Measurements from ENCODE around the gene PRMT1.

DNA sequence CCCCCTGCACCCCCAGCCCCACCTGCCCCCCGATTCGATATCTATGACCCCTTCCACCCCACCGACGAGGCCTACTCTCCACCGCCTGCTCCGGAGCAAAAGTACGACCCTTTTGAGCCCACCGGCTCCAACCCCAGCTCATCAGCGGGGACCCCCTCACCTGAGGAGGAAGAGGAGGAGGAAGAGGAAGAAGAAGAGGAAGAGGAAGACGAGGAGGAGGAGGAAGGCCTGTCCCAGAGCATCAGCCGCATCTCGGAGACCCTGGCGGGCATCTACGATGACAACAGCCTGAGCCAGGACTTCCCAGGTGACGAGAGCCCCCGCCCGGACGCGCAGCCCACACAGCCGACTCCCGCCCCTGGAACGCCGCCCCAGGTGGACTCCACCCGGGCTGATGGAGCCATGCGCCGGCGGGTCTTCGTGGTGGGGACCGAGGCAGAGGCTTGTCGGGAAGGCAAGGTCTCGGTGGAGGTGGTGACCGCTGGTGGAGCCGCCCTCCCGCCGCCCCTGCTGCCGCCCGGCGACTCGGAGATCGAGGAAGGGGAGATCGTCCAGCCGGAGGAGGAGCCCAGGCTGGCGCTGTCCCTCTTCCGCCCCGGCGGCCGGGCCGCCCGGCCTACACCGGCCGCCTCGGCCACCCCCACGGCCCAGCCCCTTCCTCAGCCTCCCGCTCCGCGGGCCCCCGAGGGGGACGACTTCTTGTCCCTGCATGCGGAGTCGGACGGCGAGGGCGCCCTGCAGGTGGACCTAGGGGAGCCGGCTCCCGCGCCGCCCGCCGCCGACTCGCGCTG, 25.8 kb upstream of the PRMT1 start:
- TF ChIP-seq, protein P1, sequence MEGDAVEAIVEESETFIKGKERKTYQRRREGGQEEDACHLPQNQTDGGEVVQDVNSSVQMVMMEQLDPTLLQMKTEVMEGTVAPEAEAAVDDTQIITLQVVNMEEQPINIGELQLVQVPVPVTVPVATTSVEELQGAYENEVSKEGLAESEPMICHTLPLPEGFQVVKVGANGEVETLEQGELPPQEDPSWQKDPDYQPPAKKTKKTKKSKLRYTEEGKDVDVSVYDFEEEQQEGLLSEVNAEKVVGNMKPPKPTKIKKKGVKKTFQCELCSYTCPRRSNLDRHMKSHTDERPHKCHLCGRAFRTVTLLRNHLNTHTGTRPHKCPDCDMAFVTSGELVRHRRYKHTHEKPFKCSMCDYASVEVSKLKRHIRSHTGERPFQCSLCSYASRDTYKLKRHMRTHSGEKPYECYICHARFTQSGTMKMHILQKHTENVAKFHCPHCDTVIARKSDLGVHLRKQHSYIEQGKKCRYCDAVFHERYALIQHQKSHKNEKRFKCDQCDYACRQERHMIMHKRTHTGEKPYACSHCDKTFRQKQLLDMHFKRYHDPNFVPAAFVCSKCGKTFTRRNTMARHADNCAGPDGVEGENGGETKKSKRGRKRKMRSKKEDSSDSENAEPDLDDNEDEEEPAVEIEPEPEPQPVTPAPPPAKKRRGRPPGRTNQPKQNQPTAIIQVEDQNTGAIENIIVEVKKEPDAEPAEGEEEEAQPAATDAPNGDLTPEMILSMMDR (IDR thresholded peaks at IDR 0.05; ENCODE audit: low read depth, low read length, missing input control), result no peak
- TF ChIP-seq, protein P2, sequence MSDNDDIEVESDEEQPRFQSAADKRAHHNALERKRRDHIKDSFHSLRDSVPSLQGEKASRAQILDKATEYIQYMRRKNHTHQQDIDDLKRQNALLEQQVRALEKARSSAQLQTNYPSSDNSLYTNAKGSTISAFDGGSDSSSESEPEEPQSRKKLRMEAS (IDR thresholded peaks at IDR 0.05), result no peak
- TF ChIP-seq RAD21 (IDR thresholded peaks at IDR 0.05) (no peak), YY1 (IDR thresholded peaks at IDR 0.05) (no peak), GABPA (IDR thresholded peaks at IDR 0.05 in 1 of 2, conservative IDR thresholded peaks at IDR 0.05 in 1 of 2) (no peak), TAF1 (conservative IDR thresholded peaks at IDR 0.05) (no peak), NR2F2 (IDR thresholded peaks at IDR 0.05) (no peak), EGR1 (IDR thresholded peaks at IDR 0.05; ENCODE audit: low read depth in 2 of 2) (no peak)
- TF ChIP-seq, protein P3, sequence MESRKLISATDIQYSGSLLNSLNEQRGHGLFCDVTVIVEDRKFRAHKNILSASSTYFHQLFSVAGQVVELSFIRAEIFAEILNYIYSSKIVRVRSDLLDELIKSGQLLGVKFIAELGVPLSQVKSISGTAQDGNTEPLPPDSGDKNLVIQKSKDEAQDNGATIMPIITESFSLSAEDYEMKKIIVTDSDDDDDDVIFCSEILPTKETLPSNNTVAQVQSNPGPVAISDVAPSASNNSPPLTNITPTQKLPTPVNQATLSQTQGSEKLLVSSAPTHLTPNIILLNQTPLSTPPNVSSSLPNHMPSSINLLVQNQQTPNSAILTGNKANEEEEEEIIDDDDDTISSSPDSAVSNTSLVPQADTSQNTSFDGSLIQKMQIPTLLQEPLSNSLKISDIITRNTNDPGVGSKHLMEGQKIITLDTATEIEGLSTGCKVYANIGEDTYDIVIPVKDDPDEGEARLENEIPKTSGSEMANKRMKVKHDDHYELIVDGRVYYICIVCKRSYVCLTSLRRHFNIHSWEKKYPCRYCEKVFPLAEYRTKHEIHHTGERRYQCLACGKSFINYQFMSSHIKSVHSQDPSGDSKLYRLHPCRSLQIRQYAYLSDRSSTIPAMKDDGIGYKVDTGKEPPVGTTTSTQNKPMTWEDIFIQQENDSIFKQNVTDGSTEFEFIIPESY (IDR thresholded peaks at IDR 0.05), result no peak

Measured in liver (tissue), 3 donors.